Stimulated activated CD4-positive, alpha-beta T cell treated with anti-CD3 and anti-CD28 coated beads, Interleukin-1b, Interleukin-23, amount 100 ng/mL, for 24 hours (primary cell): ENCODE data around the gene GEMIN4.

Source experiments
- DNase-seq, 4 experiments: peaks; one replicate each; pipeline ENCODE4 v3.0.0-alpha.2; 2020; ENCODE audit warnings: low read depth in 4 of 4, low spot score in 1 of 4

The GEMIN4 gene

DNA sequence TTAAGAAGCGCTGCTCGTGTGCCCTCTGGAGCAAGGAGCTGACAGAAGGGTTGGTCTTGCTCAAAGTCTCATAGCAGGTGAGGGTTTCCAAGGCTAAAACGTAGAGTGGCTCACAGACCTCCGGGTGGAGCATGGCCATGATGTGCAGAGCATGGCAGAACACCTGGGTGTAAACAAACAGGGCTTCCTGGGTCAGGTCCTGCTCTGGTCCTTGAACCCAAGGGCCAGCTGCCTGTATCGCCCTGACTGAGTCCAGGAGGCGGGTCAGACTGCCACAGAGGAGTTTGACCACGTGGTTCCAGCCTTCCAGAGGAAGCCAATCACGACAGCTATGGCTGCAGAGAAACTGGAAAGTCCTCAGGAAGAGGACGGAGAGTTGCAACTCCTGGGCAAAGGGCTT lies 7.1 kb downstream of the GEMIN4 start:
- no peak for DNase-seq

- no peak for DNase-seq
These were observed 8.9 kb downstream of the GEMIN4 start for GRCh38 chr17:743139-743538.

- no peak for DNase-seq
These were observed 9.8 kb downstream of the GEMIN4 start for GRCh38 chr17:742147-742793.

- no peak for DNase-seq
These were observed 11.6 kb downstream of the GEMIN4 start for GRCh38 chr17:740240-741017.

- no peak for DNase-seq
These were observed 14.4 kb downstream of the GEMIN4 start for GRCh38 chr17:737561-738113.

GRCh38 chr17:733743-734142 lies 18.3 kb downstream of the GEMIN4 start:
- DNase-seq, result no peak

DNA sequence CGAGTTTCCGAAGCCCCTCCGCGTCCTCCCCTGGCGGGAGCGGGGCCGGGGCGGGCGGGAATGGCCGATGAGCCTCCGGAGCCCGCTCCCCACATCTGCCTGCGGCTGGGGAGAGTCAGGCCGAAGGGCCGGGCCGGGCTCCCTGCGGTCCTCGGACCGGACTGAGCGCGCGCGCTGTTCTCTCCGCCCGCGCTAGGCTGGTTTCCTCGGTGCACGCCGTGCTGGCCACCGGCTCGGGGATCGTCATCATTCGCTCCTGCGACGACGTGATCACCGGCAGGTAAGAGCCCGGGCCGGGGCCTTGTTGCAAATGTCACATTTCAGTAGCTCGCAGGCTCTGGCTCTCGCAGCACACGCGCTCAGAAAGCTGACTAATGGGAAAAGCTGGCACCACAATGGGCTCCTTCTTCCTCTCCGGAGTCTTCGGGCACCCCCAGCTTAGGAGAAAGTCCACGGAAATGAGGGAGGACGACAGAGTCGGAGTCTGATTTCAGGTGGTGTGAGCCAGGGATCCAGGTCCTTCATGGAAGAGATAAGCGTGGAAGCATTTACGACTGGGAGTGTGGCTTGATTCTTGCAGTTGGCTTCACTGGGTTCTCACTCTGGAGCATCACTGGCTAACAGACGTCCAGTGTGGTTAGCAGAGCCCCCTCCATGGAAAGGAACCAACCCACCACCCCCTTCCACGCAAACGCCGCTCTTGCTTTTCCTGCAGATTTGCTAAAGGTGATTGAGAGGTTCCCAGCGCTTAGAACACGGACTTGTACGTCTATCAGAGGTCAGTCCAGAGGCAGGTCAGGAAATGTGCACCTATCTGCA lies 19.0 kb downstream of the GEMIN4 start:
- peak in 1 of 4 experiments; percentile 52 for DNase-seq

- peak in 2 of 4 experiments; percentile 39 to 52 for DNase-seq
These were observed 19.8 kb downstream of the GEMIN4 start, which contains the start of gene TLCD3A for GRCh38 chr17:732067-732901. TLCD3A (plus strand) TSS chr17:732596; CDS start chr17:732648, 52 bp downstream.

DNA sequence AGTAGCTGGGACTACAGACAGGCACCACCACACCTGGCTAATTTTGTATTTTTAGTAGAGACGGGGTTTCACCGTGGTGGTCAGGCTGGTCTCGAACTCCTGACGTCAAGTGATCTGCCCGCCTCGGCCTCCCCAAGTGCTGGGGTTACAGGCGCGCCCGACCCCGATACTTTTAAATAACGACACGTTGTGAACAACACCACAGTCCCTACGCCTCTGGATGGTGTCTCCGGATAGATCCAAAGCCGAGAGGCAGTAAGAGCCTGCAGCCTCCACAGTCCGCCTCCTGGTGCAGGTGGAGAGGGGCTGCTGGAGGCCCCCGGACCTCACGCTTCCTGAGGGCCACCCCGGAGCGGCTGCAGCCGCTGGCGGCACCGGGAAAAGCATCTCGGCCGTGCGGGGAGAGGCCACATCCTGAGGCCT lies 20.4 kb downstream of the GEMIN4 start:
- DNase-seq, result no peak

DNA sequence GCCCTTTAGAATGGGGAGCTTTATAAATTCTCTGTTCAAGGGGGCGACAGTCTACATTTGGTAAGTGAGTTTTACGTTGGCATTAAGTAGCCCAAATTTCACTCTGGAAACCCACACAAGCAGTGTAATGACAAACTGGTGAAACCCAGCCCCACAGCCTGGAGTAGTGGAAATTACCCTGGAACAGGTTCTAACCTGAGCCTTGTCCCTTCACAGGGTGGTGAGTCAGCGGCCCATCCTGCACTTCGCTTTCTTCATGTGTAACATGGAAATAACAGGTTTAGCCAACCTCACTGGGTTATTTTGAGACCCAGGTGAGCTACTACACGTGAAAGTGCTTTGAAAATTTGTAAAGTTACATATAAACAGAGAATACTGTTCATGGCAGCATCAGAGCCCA lies 23.2 kb downstream of the GEMIN4 start:
- DNase-seq, result no peak

DNA sequence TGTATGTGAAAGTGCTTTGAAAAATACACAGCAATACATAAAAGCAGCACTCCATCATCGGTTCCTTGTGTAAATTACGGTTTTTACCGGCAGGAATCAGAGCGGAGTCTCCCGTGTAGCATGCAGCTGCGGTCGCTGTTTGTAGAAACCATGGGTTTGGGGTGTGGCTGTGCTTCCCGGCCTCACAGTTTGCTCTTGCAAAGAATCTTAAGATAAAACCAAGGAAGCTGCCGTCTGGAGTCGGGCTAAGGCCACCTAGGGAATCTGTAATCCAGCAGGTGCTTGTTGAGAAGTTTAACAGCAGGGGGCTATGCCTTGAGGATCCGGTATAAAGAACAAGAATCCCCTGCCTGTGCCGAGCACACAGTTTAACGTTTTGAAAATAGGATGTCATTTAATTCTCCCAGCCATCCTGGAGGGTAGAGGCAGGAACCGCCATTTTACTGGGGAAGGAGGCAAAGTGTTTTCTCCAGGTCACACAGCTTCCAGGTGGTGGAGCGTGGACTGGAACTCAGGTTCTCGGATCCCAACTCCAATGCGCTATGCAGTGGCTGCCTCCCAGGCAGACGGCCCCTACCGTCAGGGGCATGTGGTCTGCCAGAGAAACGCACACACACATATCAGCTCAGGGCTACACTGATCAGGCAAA lies 25.7 kb downstream of the GEMIN4 start:
- no peak for DNase-seq

DNA sequence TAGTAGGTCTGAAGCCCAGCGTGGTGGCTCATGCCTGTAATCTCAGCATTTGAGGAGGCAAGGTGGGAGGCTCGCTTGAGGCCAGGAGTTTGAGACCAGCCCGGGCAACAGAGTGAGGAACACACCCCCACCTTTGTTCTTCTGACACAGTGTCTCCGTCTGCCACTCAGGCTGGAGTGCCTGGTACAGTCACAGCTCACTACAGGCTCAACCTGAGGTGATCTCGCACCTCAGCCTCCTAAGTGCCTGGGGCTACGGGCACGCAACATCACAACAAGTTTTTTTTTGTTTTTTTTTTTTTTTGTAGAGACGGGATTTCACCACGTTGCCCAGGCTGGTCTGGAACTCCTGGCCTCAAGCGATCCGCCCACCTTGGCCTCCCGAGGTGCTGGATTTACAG lies 26.3 kb downstream of the GEMIN4 start:
- no peak for DNase-seq

GRCh38 chr17:725084-725483 lies 27.0 kb downstream of the GEMIN4 start:
- no peak for DNase-seq

DNA sequence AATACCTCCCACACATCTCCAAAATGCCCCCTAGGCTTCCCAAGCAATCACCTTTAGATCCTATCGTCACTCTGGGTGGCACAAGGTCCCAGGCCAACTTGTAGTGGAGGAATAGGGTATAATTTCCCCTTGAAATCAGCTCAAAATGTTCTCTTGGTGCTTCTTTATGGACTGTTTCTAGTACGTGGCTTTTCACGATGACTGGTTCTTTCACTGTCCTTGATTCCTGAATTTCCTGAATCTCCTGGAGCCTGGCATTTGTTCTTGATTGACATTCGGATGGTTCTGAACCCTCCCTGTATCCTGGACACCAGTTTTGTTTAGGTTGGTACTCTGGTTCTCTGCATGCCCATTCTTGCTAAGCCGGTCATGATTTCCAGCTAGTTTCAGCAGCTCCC lies 30.5 kb downstream of the GEMIN4 start:
- no peak for DNase-seq

DNA sequence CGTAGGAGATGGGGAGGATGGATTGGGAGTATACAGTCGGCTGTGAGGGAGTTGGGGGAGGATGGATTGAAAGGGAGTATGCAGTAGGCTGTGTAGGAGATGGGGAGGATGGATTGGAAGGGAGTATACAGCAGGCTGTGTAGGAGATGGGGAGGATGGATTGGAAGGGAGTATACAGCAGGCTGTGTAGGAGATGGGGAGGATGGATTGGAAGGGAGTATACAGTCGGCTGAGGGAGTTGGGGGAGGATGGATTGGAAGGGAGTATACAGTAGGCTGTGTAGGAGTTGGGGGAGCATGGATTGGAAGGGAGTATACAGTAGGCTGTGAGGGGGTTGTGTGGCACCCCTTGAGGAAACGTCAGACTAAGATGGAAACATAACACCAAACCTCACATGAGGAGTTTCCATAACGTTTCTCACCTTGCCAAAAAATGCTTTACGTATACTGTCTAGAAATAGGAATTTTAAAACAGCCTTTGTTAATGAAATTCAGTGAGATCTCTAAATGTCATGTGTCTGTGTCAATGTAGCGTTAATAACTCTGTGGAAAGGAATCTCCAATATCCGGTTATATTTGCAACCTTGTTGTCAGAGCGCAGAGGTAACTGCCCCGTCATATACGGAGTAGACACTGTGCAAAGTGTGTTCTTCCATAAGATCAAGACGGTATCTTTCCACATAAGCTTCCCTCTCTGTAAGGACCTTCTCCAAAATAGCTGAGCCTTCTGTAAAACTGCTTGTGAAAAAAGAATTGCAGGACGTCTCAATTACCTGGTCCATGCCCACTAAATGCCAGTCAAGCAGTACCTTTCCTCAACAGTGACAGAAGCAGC lies 31.1 kb downstream of the GEMIN4 start:
- DNase-seq, result no peak

GRCh38 chr17:718075-718474 lies 34.0 kb downstream of the GEMIN4 start:
- DNase-seq, result no peak

GRCh38 chr17:708132-708531 lies 43.9 kb downstream of the GEMIN4 start:
- DNase-seq, result no peak

DNA sequence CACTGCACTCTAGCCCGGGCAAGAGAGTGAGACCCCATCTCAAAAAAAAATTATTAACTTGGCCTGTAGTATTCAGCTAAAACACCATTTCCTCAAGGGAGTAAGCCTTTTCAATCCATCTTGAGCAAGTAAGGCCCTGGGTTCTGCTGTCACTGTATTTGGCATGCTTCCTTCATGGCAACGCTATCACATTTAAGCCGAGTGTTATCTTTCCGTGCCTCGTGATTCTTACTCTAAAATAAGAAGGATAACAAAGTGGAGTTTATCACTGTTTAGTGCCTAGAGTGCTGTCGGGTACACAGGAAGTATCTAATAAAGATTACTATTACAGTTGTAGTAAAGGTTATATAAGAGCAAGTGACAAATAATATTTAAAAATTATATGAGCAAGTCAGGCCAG lies 46.2 kb downstream of the GEMIN4 start:
- DNase-seq, result no peak

DNA sequence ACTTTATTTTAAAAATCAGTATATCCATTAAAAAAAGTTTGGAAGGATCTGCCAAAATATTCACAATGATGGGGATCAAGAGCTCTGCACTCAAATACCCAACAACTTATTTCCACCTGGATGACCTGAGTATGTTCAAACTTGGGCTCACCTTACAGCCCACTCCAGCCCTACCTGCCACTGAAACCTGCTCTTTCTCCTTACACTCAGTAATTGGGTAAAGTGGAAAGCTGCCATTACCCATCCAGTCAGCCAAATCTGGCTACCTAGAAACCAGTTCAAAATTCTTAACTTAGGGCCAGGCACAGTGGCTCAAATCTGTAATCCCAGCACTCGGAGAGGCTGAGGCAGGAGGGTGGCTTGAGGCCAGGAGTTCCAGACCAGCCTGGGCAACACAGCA lies 47.1 kb downstream of the GEMIN4 start:
- no peak for DNase-seq
